Mesenchymal stem cell (in vitro differentiated cells and primary cell): ENCODE results near the gene CNIH1.
A peak's percentile ranks its signal among the peaks of the same experiment; 100 is the strongest.

ENCODE experiments used
- DNase-seq: peaks from one replicate; pipeline ENCODE4 v3.0.0-alpha.2; 2013
- H2AFZ ChIP-seq: one replicate; pipeline ENCODE4 v1.6.1; 2013; ENCODE audit warnings: low read depth, mild to moderate bottlenecking, control low read depth, inconsistent platforms, low read length, moderate library complexity
- H2AK5ac ChIP-seq: 2 replicates; pipeline ENCODE4 v1.6.1; 2013; ENCODE audit warnings: low read length, moderate library complexity, mild to moderate bottlenecking, inconsistent platforms; ENCODE audit not compliant: severe bottlenecking
- H2BK120ac ChIP-seq: one replicate; pipeline ENCODE4 v1.6.1; 2013; ENCODE audit warnings: low read depth, mild to moderate bottlenecking, inconsistent platforms, low read length, moderate library complexity
- H2BK12ac ChIP-seq, 2 experiments: one replicate each; pipeline ENCODE4 v1.6.1; 2013; ENCODE audit warnings: inconsistent platforms in 2 of 2, low read length in 2 of 2, mild to moderate bottlenecking in 2 of 2, moderate library complexity in 2 of 2, control low read depth in 1 of 2
- H2BK15ac ChIP-seq: one replicate; pipeline ENCODE4 v1.6.1; 2013; ENCODE audit warnings: mild to moderate bottlenecking, low read depth, inconsistent platforms; ENCODE audit not compliant: poor library complexity, severe bottlenecking
- H2BK5ac ChIP-seq: 2 replicates; pipeline ENCODE4 v1.6.1; 2013; ENCODE audit warnings: low read depth, mild to moderate bottlenecking, low read length, control low read depth, inconsistent platforms; ENCODE audit not compliant: poor library complexity, severe bottlenecking
- H3K14ac ChIP-seq, 2 experiments: one replicate each; pipeline ENCODE4 v1.6.1; 2013; ENCODE audit warnings: inconsistent platforms in 2 of 2, low read length in 2 of 2, control low read depth in 1 of 2, mild to moderate bottlenecking in 1 of 2, moderate library complexity in 1 of 2
- H3K18ac ChIP-seq, 2 experiments: one replicate each; pipeline ENCODE4 v1.6.1; 2013; ENCODE audit warnings: inconsistent platforms in 2 of 2, low read length in 2 of 2, control low read depth in 1 of 2, low read depth in 1 of 2, mild to moderate bottlenecking in 1 of 2
- H3K23ac ChIP-seq, 2 experiments: one replicate each; pipeline ENCODE4 v1.6.1; 2013; ENCODE audit warnings: inconsistent platforms in 2 of 2, low read length in 2 of 2, mild to moderate bottlenecking in 2 of 2, moderate library complexity in 2 of 2, control low read depth in 1 of 2
- H3K27ac ChIP-seq: 2 replicates; pipeline ENCODE4 v1.5.1; 2013; ENCODE audit warnings: mild to moderate bottlenecking, moderate library complexity, low read length, control low read depth, inconsistent platforms; ENCODE audit not compliant: poor library complexity, severe bottlenecking
- H3K27me3 ChIP-seq, 2 experiments: 2 replicates each; pipeline versions ENCODE4 v1.6.1 to v1.7.0; 2013; ENCODE audit warnings: low read length in 2 of 2, mild to moderate bottlenecking in 2 of 2, moderate library complexity in 2 of 2, control low read depth in 1 of 2, inconsistent platforms in 1 of 2; ENCODE audit not compliant: control insufficient read depth in 1 of 2, insufficient read depth in 1 of 2
- H3K36me3 ChIP-seq, 2 experiments: 2 replicates each; pipeline versions ENCODE4 v1.6.1 to v1.7.0; 2013; ENCODE audit warnings: low read length in 2 of 2, control low read depth in 1 of 2, inconsistent platforms in 1 of 2, low read depth in 1 of 2, mild to moderate bottlenecking in 1 of 2; ENCODE audit not compliant: insufficient read depth in 2 of 2, control insufficient read depth in 1 of 2
- H3K4ac ChIP-seq, 2 experiments: one replicate each; pipeline ENCODE4 v1.6.1; 2013; ENCODE audit warnings: inconsistent platforms in 2 of 2, low read length in 2 of 2, mild to moderate bottlenecking in 2 of 2, moderate library complexity in 2 of 2, control low read depth in 1 of 2, low read depth in 1 of 2
- H3K4me1 ChIP-seq: 2 replicates; pipeline ENCODE4 v1.6.1; 2013; ENCODE audit warnings: low read depth, low read length, control low read depth; ENCODE audit not compliant: control insufficient read depth, insufficient read depth
- H3K4me2 ChIP-seq: 2 replicates; pipeline ENCODE4 v1.6.1; 2013; ENCODE audit warnings: low read length, mild to moderate bottlenecking, inconsistent platforms; ENCODE audit not compliant: poor library complexity, severe bottlenecking
- H3K4me3 ChIP-seq, 2 experiments: 2 replicates each; pipeline versions ENCODE4 v1.5.1 to v1.7.0; 2013; ENCODE audit warnings: low read length in 2 of 2, mild to moderate bottlenecking in 2 of 2, control low read depth in 1 of 2, low read depth in 1 of 2; ENCODE audit not compliant: insufficient read depth in 1 of 2
- H3K79me1 ChIP-seq: replicated peaks from 2 replicates; pipeline ENCODE4 v1.6.1; 2013; ENCODE audit warnings: mild to moderate bottlenecking, control low read depth, low read length, inconsistent platforms; ENCODE audit not compliant: poor library complexity, severe bottlenecking
- H3K9ac ChIP-seq: 2 replicates; pipeline ENCODE4 v1.7.0; 2013; ENCODE audit warnings: mild to moderate bottlenecking, low read length, moderate library complexity
- H3K9me3 ChIP-seq: 2 replicates; pipeline ENCODE4 v1.7.0; 2013; ENCODE audit warnings: mild to moderate bottlenecking, low read length; ENCODE audit not compliant: control insufficient read depth
- H4K8ac ChIP-seq: one replicate; pipeline ENCODE4 v1.6.1; 2013; ENCODE audit warnings: inconsistent platforms, mild to moderate bottlenecking, low read length, moderate library complexity
- H4K91ac ChIP-seq: one replicate; pipeline ENCODE4 v1.6.1; 2013; ENCODE audit warnings: mild to moderate bottlenecking, low read length, inconsistent platforms
- whole genome bisulfite sequencing: methylation state at CpG from one replicate; pipeline ENCODE4 v1.1.7; 2013; ENCODE audit warnings: mixed read lengths; 5-methylcytosine and 5-hydroxymethylcytosine counted together

The CNIH1 gene

DNA sequence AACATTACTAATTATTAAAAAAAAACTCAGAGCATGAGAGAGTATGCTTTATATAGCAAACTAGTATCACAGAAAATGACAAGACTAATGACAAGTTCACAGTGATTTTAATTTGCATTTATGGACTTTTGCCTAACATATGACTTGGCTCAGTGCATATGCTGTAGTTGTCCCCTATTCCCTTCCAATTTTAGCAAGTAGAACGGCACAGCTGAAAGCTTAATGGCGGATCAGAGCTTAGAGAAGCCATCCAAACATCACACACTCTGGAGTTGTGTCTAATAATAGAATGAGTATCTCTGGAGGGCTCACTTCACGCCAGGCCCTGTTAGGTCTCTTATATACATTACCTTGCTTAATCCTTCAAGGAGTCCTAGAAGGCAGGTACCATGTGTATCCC, 13.3 kb downstream of the CNIH1 start:
- Histone ChIP-seq H2BK15ac (no peak overlapping the region), H3K27ac (no peak overlapping the region), H2BK12ac (no peak overlapping the region), H3K4me3 (no peak overlapping the region), H3K27me3 (no peaks in the 10 kb centered on the region), H3K9me3 (no peaks in the 10 kb centered on the region), H4K91ac (no peak overlapping the region), H3K4me1 (no peaks in the 10 kb centered on the region), H3K79me1 (peaks cover 16% of the 10 kb centered on the region), H3K4ac (no peak overlapping the region), H2BK120ac (no peak overlapping the region), H3K14ac (no peak overlapping the region), H2AFZ (no peak overlapping the region), H3K4me2 (no peak overlapping the region), H2BK5ac (no peak overlapping the region), H3K9ac (no peak overlapping the region), H3K23ac (no peak overlapping the region), H2AK5ac (no peak overlapping the region), H4K8ac (no peak overlapping the region), H3K18ac (no peak overlapping the region), H3K36me3 (peaks cover 14 to 82% of the 10 kb centered on the region in 2 experiments)
- no CpG with 5 or more reads among the region's 3 CpGs for WGBS
- DNase-seq, result no peak

- no peak overlapping the region for H4K91ac ChIP-seq
- no peak overlapping the region for H2BK120ac ChIP-seq
- no peak overlapping the region for H3K9ac ChIP-seq
- no peaks in the 10 kb centered on the region for H3K4me1 ChIP-seq
- no peak overlapping the region for H2AFZ ChIP-seq
- H2BK15ac ChIP-seq, result no peak overlapping the region
- H2BK12ac ChIP-seq, result no peak overlapping the region
- H3K14ac ChIP-seq, result no peak overlapping the region
- no peak overlapping the region for H3K27ac ChIP-seq
- 100% methylated on average over 3 of the region's 3 CpGs for WGBS
- no peak overlapping the region for H2AK5ac ChIP-seq
- no peaks in the 10 kb centered on the region for H3K9me3 ChIP-seq
- no peaks in the 10 kb centered on the region for H3K27me3 ChIP-seq
- no peak for DNase-seq
- peaks cover 9 to 75% of the 10 kb centered on the region in 2 experiments for H3K36me3 ChIP-seq
- H4K8ac ChIP-seq, result no peak overlapping the region
- peaks cover 8% of the 10 kb centered on the region for H3K79me1 ChIP-seq
- H3K23ac ChIP-seq, result no peak overlapping the region
- H3K18ac ChIP-seq, result no peak overlapping the region
- H2BK5ac ChIP-seq, result no peak overlapping the region
- no peak overlapping the region for H3K4me2 ChIP-seq
- H3K4ac ChIP-seq, result no peak overlapping the region
- H3K4me3 ChIP-seq, result no peak overlapping the region
Measured at GRCh38 chr14:54425537-54426274, 15.5 kb downstream of the CNIH1 start.

DNA sequence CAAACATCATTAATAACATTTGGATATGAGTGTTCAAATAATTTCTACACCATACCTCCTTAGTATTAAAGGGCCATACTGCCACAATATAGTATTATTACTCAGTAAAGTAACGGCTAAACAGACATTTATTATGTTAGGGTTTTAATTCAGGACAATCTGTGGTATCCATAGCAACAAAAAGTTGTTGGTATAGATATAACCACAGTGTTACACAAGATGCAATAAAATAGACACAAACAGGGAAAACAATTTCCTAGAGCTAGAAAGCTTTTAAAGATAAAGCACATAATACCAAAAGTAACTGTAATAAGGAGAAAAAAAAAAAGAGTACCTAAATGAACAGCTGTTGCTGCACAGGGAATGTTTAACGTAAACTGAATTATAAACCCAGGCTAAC, 16.1 kb downstream of the CNIH1 start:
- no peak overlapping the region for H2BK15ac ChIP-seq
- no peak overlapping the region for H3K4me3 ChIP-seq
- H2BK120ac ChIP-seq, result no peak overlapping the region
- H2AFZ ChIP-seq, result no peak overlapping the region
- H3K36me3 ChIP-seq, result peaks cover 8 to 69% of the 10 kb centered on the region in 2 experiments
- peak; percentile 25 for DNase-seq
- no peak overlapping the region for H2BK12ac ChIP-seq
- no peaks in the 10 kb centered on the region for H3K9me3 ChIP-seq
- no peak overlapping the region for H3K14ac ChIP-seq
- H2BK5ac ChIP-seq, result no peak overlapping the region
- H3K4me1 ChIP-seq, result no peaks in the 10 kb centered on the region
- 100% methylated on average over 1 of the region's 2 CpGs for WGBS
- no peak overlapping the region for H3K27ac ChIP-seq
- peaks cover 8% of the 10 kb centered on the region for H3K79me1 ChIP-seq
- no peak overlapping the region for H3K4me2 ChIP-seq
- no peak overlapping the region for H4K91ac ChIP-seq
- no peak overlapping the region for H3K18ac ChIP-seq
- no peak overlapping the region for H2AK5ac ChIP-seq
- no peaks in the 10 kb centered on the region for H3K27me3 ChIP-seq
- H3K4ac ChIP-seq, result no peak overlapping the region
- no peak overlapping the region for H3K23ac ChIP-seq
- H4K8ac ChIP-seq, result no peak overlapping the region
- no peak overlapping the region for H3K9ac ChIP-seq

GRCh38 chr14:54424479-54424901, 16.7 kb downstream of the CNIH1 start:
- DNase-seq, result no peak
- Histone ChIP-seq H3K4me2 (no peak overlapping the region), H3K18ac (no peak overlapping the region), H3K4me3 (no peak overlapping the region), H2BK5ac (no peak overlapping the region), H2BK120ac (no peak overlapping the region), H3K79me1 (peaks cover 6% of the 10 kb centered on the region), H3K27ac (no peak overlapping the region), H4K91ac (no peak overlapping the region), H2AFZ (no peak overlapping the region), H3K27me3 (no peaks in the 10 kb centered on the region), H3K4me1 (no peaks in the 10 kb centered on the region), H2BK15ac (no peak overlapping the region), H2AK5ac (no peak overlapping the region), H2BK12ac (no peak overlapping the region), H4K8ac (no peak overlapping the region), H3K23ac (no peak overlapping the region), H3K14ac (no peak overlapping the region), H3K9me3 (no peaks in the 10 kb centered on the region), H3K9ac (no peak overlapping the region), H3K36me3 (peaks cover 6 to 63% of the 10 kb centered on the region in 2 experiments), H3K4ac (no peak overlapping the region)
- 100% methylated on average over 2 of the region's 4 CpGs for WGBS
